Panc1 (cell line): ENCODE measurements around the gene AMELY.

Experiments
- TCF7L2 ChIP-seq: IDR thresholded peaks from 2 replicates; pipeline ENCODE4 v1.6.1; 2011; ENCODE audit warnings: mild to moderate bottlenecking, low read depth, low read length, inconsistent platforms
- TF ChIP-seq, protein P1 (sequence below): fragments of 450-650 bp; IDR thresholded peaks from 2 replicates; pipeline ENCODE4 v1.5.1; 2017; ENCODE audit warnings: mild to moderate bottlenecking

- TF ChIP-seq, protein P1, sequence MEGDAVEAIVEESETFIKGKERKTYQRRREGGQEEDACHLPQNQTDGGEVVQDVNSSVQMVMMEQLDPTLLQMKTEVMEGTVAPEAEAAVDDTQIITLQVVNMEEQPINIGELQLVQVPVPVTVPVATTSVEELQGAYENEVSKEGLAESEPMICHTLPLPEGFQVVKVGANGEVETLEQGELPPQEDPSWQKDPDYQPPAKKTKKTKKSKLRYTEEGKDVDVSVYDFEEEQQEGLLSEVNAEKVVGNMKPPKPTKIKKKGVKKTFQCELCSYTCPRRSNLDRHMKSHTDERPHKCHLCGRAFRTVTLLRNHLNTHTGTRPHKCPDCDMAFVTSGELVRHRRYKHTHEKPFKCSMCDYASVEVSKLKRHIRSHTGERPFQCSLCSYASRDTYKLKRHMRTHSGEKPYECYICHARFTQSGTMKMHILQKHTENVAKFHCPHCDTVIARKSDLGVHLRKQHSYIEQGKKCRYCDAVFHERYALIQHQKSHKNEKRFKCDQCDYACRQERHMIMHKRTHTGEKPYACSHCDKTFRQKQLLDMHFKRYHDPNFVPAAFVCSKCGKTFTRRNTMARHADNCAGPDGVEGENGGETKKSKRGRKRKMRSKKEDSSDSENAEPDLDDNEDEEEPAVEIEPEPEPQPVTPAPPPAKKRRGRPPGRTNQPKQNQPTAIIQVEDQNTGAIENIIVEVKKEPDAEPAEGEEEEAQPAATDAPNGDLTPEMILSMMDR: no peak
- TF ChIP-seq TCF7L2: no peak
These were observed 940 bp downstream of the AMELY start, which contains the start of gene TBL1Y for GRCh38 chrY:6910372-6911252.
